GM19025 (cell line): ENCODE results near the gene LTBP2.

Source experiments
- ATAC-seq: cut with Tn5 transposase; IDR thresholded peaks from one replicate; pipeline ENCODE4 v1.9.1; 2021; ENCODE audit warnings: mild to moderate bottlenecking, low read depth, moderate library complexity; ENCODE audit not compliant: unreplicated experiment

Gene LTBP2

GRCh38 chr14:74614508-74615495 is 2.8 kb upstream of the LTBP2 start:
- no peak for ATAC-seq

- ATAC-seq, result no peak
These were observed 1.3 kb upstream of the LTBP2 start for GRCh38 chr14:74613211-74613914.

GRCh38 chr14:74612350-74613021 is 449 bp upstream of the LTBP2 start:
- ATAC-seq, result no peak

- ATAC-seq, result no peak
These were observed 979 bp downstream of the LTBP2 start for GRCh38 chr14:74610866-74611649.

- no peak for ATAC-seq
These were observed 1.7 kb downstream of the LTBP2 start for GRCh38 chr14:74610199-74610865.

- no peak for ATAC-seq
These were observed 2.3 kb downstream of the LTBP2 start for GRCh38 chr14:74609721-74610120.

GRCh38 chr14:74608959-74609611 is 3.0 kb downstream of the LTBP2 start:
- no peak for ATAC-seq

GRCh38 chr14:74606727-74607126 is 5.3 kb downstream of the LTBP2 start:
- ATAC-seq, result no peak

GRCh38 chr14:74605531-74606223 is 6.4 kb downstream of the LTBP2 start:
- no peak for ATAC-seq

- ATAC-seq, result no peak
These were observed 7.1 kb downstream of the LTBP2 start for GRCh38 chr14:74604911-74605310.

GRCh38 chr14:74604157-74604556 is 7.9 kb downstream of the LTBP2 start:
- no peak for ATAC-seq

GRCh38 chr14:74601982-74602381 is 10.1 kb downstream of the LTBP2 start:
- ATAC-seq, result no peak

- ATAC-seq, result no peak
These were observed 12.1 kb downstream of the LTBP2 start for GRCh38 chr14:74599946-74600345.

- no peak for ATAC-seq
These were observed 12.7 kb downstream of the LTBP2 start for GRCh38 chr14:74599321-74599761.

- ATAC-seq, result no peak
These were observed 15.1 kb downstream of the LTBP2 start for GRCh38 chr14:74596741-74597450.

GRCh38 chr14:74595006-74595735 is 16.9 kb downstream of the LTBP2 start:
- ATAC-seq, result no peak

- no peak for ATAC-seq
These were observed 17.4 kb downstream of the LTBP2 start for GRCh38 chr14:74594606-74595005.
